GM19240 (cell line): ENCODE measurements around the gene ALPP.
A peak's percentile ranks its signal among the peaks of the same experiment; 100 is the strongest.
"Not testable (repeated sequence)": the region's sequence is repeated elsewhere in the genome, so short reads cannot be mapped to it uniquely, and the experiment has no call there.

ENCODE experiments used
- DNase-seq: peaks from one replicate; pipeline ENCODE4 v3.0.0; 2011; ENCODE audit warnings: low spot score; ENCODE audit not compliant: insufficient read length

Gene ALPP

GRCh38 chr2:232363784-232364615 lies 14.6 kb upstream of the ALPP start:
- DNase-seq: peak; percentile 53

DNA sequence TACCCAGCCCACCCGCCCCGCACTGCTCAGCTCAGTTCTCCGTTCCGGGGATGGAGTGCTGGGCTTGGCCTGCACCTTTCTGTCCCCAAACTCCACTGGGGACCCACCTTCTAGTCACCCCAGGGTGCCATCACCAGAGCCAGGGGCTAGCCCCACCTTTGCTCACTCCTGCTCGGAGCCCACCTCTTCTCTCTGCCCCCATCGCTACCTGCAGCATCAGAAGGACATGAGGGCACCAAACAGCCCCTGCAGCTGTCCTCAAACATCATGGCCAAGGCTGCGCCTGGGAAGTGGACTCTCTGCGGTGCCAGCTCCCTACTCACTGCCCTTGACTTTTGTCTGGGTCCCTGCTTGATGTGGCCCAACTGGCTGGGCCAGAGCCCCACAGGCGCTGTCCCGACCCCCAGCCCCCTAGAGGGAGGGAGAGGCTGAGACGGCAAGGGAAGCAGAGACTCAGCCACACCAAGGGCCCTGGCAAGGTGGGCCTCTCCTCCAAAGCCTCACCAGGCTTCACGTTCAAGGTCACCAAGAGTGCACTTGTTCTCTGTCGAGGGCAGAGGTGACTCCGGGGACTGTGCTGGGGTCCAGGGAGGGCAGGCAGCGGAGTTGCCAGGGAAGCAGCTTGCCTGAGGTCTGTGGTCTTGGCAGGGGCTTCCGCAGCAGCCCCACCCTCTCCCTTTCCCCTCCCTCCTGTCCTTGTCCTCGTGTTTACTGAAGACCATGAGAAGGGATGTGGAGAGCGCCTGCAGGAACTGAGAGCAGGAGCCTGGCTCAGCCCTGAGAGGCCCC lies 13.6 kb upstream of the ALPP start:
- not testable (repeated sequence) for DNase-seq

DNA sequence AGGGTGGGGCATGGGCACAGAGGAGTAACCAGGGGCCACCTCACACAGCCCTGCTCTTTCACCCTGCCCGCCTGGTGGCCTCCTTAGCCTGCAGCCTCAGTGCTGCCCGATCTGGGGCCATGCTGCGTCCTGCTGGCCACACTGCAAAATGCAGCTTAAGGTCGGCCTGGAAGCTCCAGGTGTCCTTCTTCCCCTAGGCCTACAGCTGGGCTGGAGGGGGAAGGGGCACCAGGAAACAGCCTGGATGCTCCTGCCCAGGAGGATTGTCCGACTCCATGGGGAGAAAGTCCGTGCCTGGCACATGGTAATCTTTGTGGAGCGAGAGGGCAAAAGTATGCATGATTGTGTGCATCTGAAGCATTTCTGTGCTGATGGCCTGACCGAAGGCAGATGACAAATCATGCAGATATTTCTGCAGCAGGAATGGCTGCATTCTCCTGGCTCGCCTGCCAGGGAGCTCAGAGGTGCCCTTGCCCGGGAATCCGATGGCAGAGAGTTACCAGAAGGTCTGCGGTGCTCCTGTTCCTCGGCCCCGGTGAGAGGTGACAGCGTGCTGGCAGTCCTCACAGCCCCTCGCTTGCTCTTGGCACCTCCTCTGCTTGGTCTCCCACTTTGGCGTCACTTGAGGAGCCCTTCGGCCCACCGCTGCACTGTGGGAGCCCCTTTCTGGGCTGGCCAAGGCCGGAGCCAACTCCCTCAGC lies 12.8 kb upstream of the ALPP start:
- no peak for DNase-seq

DNA sequence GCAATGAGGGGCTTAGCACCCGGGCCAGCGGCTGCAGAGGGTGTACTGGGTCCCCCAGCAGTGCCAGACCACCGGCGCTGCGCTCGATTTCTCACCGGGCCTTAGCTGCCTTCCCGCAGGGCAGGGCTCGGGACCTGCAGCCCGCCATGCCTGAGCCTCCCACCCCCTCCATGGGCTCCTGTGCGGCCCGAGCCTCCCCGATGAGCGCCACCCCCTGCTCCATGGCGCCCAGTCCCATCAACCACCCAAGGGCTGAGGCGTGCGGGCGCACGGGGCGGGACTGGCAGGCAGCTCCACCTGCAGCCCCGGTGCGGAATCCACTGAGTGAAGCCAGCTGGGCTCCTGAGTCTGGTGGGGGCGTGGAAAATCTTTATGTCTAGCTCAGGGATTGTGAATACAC lies 12.1 kb upstream of the ALPP start:
- not testable (repeated sequence) for DNase-seq

DNA sequence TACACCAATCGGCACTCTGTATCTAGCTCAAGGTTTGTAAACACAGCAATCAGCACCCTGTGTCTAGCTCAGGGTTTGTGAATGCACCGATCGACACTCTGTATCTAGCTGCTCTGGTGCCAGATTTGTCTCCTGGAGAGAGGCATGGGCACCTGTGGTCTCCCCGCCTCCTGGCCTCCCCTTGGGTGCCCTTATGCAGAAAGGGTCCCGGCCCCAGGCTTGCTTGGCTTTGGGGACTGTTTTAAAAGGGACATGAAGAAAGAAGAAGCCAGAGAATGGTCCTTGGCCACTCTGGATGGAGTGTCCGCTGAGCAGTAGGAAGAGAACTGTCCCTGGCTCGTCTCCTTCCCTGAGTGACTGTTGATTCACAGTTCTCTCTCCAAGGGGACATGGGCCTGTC lies 11.5 kb upstream of the ALPP start:
- no peak for DNase-seq

DNA sequence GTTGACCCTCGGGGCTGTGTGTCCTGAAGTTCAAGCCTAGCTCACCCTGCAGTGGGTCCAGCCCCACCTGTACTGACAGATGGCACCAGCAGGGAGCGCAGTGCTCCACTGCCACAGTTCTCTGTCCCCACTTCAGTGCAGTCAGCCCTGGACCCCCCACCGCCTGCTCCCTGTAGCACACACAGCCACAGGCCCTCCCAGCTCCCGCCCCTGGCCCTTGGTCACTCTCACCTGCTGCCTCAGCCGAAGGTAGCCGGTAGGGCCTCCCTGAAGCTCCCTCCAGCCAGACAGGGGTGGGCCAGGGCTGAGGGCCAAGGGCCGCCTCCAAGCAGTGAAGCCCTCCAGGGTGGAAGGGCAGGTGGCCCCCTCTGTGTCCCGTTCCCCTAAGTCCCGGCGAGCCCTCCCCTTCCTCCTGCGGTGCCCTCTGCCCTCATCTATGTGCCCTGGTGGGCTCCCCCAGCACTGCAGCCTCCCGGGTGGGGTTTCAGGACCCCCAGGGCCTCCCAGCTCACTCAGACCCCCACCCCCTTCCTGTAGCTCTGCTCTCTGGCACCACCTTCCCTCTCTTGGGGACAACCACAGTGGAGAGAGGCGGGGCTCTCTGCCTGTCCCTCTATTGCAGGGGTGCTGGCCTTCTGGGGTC lies 10.8 kb upstream of the ALPP start:
- DNase-seq: no peak

- no peak for DNase-seq
Measured at GRCh38 chr2:232368311-232368731, 10.2 kb upstream of the ALPP start.

- DNase-seq: no peak
Measured at GRCh38 chr2:232369126-232369951, 9.2 kb upstream of the ALPP start.

DNA sequence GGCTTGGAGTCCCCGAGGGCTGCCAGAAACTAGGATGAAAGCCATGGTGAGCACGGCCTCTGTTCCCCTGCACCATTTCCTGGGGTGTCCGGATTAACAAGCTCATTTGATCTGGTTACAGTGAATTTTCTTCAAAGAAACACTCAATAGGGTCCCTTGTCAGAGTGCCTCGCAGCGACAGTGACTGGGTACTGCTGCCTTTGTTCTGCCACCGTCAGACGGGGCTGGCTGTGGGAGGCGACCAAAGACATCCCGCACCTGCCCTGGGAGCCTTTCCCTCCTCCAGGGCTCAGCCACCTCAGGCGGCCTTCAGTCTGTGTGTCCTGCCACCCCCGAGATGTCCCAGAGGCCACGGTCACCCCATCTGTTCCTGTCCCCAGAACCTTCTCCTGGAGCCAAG lies 8.5 kb upstream of the ALPP start:
- not testable (repeated sequence) for DNase-seq

GRCh38 chr2:232372231-232373208 lies 6.0 kb upstream of the ALPP start:
- DNase-seq: no peak

GRCh38 chr2:232374356-232374755 lies 4.2 kb upstream of the ALPP start:
- DNase-seq: no peak

- no peak for DNase-seq
Measured at GRCh38 chr2:232375164-232375563, 3.4 kb upstream of the ALPP start.

DNA sequence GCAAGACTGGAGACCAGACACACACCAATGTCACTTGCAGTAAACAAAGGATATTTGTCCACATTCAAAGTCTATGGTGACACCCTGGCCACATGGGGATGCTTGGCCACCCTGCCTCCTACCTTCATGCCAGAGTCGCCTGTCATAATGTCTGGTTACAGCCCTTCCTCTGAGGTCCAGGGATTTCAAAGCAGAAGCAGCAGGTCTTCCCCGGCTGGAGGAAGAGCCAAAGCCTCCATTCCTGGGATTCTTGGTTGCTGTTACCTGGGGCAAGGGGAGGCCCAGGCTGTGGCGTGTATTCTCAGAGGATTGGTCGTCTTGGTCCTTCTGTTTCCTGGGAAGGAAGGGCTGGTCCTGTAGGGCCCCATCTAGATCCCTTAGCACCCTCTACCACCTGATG lies 2.3 kb upstream of the ALPP start:
- no peak for DNase-seq

- DNase-seq: no peak
Measured at GRCh38 chr2:232376713-232377112, 1.8 kb upstream of the ALPP start.

GRCh38 chr2:232377319-232377718 lies 1.2 kb upstream of the ALPP start:
- no peak for DNase-seq

DNA sequence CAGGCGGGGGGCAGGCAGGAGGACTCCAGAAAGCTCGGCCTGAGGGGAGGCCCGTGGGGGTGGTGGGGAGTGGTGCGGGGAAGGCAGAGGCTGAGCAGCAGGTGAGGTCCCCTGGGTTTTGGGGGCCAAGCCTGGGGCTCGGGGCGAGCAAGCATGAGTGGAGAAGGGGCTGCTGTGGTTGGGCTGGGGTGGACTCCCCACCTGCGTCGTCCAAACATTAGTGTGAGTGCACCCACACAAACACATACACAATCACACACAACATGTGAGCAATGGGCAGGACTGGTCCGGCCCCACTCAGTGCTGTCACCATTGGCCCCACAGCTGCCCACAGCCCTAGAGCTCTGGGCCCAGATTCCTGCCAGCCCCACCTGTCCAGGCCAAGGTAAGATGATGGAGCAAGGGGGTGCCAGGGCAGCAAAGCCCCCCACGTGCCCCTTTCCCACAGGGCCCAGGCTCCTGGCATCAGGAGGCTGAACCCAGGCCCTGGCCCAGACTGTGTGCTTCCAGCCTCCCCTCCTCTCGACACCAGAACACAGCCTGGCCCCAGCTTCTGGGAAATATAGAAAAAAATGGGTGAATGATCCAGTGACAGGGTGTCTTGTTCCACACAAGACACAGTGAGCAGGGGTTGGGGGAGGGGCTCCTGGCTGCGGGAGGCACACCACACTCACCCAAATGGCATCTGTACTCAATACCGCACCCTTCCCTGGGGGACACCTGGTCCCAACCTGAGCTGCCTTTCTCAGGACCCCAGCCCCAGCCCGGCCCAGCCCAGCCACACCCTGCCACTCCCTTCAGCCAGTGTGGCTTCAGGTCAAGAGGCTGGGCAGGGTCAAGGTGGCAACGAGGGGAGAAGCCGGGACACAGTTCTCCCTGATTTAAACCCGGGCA lies 463 bp upstream of the ALPP start:
- DNase-seq: no peak

- DNase-seq: not testable (repeated sequence)
Measured at GRCh38 chr2:232379610-232380590, 1.3 kb downstream of the ALPP start.
